ENCODE data around the gene PPP1R16B.

The PPP1R16B gene

DNA sequence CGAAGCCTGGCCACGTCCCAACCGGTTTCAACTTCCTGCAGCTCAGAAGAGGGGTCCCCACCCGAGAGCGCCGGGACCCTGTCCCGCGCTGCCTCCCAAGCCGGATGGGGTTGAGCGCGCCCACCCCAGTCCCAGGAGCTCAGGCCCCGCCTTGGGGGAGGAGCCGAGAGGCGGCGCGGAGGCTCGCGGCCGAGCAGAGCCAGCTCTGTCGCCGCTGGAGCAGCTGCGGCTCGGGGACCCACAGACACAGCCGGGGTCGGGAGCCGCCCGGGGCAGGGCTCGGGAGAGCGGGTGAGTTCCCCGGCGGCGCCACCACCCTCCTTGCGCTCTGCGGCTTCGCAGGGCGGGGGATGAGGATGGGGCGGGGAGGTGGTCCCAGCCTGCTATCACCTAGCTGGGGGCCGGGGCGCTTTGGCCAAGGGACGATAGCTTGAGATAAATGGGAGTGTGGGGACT is at the start of gene PPP1R16B:
TSS of gene PPP1R16B (plus strand) at position 196 of the 456 bp plus-strand sequence. CDS start 30,229 bp downstream, outside the sequence.
- DNase-seq (ENCODE audit: extremely low read depth in 1 of 2, low read depth in 1 of 2): peak; percentile 75 to 79

GRCh38 chr20:38757145-38757775 is 48.2 kb upstream of the PPP1R16B start:
- DNase-seq (ENCODE audit: extremely low read depth in 1 of 2, low read depth in 1 of 2): no peak

DNA sequence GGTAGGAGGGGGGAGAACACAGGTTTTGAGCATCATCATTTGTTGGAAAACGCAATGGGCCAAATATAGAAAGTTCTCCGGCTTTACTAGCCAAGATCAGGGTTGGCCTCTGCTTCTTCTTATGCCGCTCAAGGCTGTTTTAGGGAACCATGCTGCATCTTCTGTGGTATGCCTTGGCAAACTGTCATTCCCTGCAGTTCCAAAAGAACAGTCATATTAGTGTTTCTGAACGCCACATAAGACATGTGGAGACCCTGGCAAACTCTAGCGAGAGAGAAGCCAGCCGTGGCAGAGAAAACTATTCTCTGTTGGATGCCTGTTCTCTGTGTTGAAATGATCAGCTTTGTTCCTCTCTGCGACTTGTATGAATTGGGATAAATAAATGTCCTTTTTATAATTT is 46.4 kb upstream of the PPP1R16B start:
- DNase-seq (ENCODE audit: extremely low read depth in 1 of 2, low read depth in 1 of 2): no peak

- DNase-seq (ENCODE audit: extremely low read depth in 1 of 2, low read depth in 1 of 2): no peak
Observed at GRCh38 chr20:38760978-38761377, 44.5 kb upstream of the PPP1R16B start.

- DNase-seq (ENCODE audit: extremely low read depth in 1 of 2, low read depth in 1 of 2): no peak
Observed at GRCh38 chr20:38762174-38762573, 43.3 kb upstream of the PPP1R16B start.

DNA sequence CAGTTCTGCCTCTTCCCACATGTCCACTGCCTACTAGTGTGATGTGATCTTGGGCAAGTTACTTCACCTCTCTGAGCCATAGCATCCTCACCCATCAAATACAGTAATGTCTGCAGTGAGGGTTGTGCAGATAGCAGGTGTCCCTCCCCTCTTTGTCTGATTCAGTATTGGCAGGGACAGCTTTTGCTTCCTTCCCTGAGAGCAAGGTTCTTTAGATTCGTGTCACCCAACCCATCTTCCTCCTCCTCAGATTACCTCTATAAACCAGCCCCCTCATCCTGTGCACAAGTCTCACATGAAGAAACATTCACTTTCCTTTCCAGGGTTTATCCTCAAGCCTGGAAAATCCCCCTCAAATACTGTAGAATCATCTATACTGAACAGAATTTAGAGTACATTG is 41.9 kb upstream of the PPP1R16B start:
- DNase-seq (ENCODE audit: extremely low read depth in 1 of 2, low read depth in 1 of 2): no peak

GRCh38 chr20:38764567-38765318 is 40.8 kb upstream of the PPP1R16B start:
- peak; percentile 25 to 56 for DNase-seq (ENCODE audit: extremely low read depth in 1 of 2, low read depth in 1 of 2)

GRCh38 chr20:38766071-38766470 is 39.4 kb upstream of the PPP1R16B start:
- DNase-seq (ENCODE audit: extremely low read depth in 1 of 2, low read depth in 1 of 2): no peak

DNA sequence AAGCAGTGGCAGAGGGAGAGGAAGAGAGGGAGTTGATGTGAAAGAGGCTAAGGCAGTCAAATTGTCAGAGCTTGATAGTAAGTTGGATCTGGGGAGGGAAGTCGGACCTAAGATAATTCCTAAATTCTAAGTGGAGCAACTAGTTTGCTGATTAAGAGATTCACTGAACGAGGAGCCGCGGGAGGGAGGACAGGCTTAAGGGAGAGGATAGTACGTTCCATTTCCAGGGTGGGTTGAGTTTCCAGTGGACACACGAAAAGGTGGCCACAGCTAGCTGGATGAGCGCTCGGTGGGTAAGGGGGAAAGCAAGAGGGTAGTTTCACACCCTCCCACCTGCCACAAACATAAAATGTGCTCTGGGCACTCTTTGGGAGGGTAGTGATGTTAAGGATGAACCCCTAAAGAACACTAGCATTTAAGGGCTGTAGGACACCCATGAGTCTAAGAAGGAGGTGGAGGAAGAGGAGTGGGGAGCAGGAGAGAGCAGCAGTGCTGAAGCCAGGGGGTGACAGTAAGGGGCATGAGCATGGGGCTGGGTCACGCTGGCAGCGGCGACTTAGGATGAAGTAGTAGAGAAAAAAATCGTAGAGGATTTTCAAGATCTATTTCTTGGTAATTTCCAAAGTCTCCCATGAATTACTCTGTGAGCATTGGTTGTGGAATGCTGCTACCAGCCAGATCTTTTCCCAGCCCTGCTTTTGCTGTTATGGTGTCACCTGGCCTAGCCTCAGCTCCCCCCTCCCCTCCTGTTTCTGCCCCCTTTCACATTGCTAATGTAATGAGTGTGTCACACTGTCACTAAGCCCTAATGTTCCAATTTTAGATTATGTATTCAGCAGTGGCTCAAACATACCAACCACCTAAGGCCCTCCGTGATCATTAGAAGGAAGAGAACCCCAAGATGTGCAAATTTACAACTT is 35.9 kb upstream of the PPP1R16B start:
- DNase-seq (ENCODE audit: extremely low read depth in 1 of 2, low read depth in 1 of 2): no peak

- no peak for DNase-seq (ENCODE audit: extremely low read depth in 1 of 2, low read depth in 1 of 2)
Observed at GRCh38 chr20:38770546-38770945, 35.0 kb upstream of the PPP1R16B start.

- DNase-seq (ENCODE audit: extremely low read depth in 1 of 2, low read depth in 1 of 2): no peak
Observed at GRCh38 chr20:38770970-38771369, 34.5 kb upstream of the PPP1R16B start.

DNA sequence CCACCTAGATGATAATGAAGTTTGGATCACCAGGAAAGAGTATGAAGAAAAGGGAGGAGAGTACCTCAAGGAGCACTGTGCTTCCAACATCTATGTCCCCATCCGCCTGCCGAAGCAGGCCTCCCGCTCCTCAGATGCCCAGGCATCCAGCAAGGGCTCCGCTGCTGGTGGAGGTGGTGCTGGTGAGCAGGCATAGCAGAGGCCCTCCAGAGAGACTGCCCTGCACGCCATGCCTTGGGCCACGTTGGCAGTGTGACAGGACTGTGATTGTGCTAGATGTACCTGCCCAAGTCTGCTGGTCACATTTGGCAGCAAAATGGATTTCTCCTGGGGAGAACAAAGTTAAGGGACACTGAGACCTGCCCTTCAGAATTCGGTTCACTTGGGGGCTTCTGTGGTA is 33.9 kb upstream of the PPP1R16B start:
- no peak for DNase-seq (ENCODE audit: extremely low read depth in 1 of 2, low read depth in 1 of 2)

- no peak for DNase-seq (ENCODE audit: extremely low read depth in 1 of 2, low read depth in 1 of 2)
Observed at GRCh38 chr20:38774167-38774566, 31.3 kb upstream of the PPP1R16B start.

DNA sequence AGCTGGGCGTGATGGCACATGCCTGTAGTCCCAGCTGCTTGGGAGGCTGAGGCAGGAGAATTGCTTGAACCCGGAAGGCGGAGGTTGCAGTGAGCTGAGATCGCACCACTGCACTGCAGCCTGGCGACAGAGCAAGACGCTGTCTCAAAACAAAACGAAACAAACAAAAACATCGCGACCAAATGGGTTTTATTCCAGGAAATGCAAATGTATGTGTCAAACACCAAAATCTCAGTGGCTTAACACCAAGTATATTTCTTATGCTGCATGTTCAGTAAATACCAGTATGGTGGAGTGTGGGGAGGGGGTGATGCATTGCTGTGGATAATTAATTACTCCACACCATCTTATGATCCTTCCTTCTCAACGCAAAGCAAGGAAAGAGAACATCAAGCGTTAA is 29.1 kb upstream of the PPP1R16B start:
- no peak for DNase-seq (ENCODE audit: extremely low read depth in 1 of 2, low read depth in 1 of 2)

DNA sequence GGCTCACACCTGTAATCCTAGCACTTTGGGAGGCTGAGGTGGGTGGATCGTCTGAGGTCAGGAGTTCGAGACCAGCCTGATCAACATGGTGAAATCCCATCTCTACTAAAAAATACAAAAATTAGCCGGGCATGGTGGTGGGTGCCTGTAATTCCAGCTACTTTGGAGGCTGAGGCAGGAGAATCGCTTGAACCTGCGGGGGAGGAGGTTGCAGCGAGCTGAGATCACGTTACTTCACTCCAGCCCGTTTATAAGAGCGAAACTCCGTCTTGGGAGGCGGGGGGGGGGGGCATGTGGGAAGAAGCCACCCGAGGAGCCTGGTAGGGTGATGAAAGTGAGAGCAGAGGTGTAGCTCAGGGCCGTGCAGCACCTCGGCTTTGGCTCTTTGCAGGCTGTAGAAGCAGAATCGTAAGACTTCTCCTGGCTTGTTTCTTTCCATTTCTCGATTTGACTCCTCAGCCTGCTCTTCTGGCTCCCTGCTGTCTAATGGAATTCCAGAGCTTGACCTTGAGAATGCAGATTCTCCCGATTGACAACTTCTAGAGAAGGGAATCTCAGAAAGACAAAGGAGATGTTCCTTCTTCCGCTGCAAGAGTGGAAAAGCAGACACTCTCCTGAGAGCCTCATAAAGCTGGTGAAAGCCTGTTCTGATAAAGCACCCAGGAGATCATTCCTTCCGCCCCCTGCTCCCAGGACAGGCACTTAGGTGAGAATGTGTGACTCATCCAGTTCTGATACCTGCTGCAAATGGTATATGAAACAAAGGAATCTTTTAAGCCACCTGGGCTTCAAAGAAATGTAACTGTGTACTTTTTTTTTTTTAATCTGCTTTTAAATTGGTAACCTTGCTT is 26.0 kb upstream of the PPP1R16B start:
- DNase-seq (ENCODE audit: extremely low read depth in 1 of 2, low read depth in 1 of 2): no peak

GRCh38 chr20:38782275-38782674 is 23.2 kb upstream of the PPP1R16B start:
- DNase-seq (ENCODE audit: extremely low read depth in 1 of 2, low read depth in 1 of 2): no peak

DNA sequence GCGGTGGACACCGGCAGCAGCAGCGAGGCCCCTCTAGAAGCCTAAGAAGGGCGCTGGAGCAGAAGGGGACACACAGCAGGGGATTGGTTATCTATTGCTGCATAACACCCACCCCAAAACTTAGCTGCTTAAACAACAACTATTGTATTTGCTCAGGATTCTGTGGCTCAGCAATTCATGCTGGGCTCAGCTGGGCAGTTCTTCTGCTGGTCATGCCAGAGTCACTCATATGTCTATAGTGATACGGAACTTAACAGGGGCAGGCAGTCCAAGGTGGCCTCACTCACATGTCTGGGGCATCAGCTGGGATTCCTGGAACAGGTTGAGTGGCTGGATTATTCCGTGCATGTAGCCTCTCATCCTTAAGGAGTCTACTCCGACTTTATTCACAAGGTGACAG is 17.6 kb upstream of the PPP1R16B start:
- DNase-seq (ENCODE audit: extremely low read depth in 1 of 2, low read depth in 1 of 2): no peak

- no peak for DNase-seq (ENCODE audit: extremely low read depth in 1 of 2, low read depth in 1 of 2)
Observed at GRCh38 chr20:38789503-38790199, 15.8 kb upstream of the PPP1R16B start.

GRCh38 chr20:38790200-38791053 is 15.1 kb upstream of the PPP1R16B start:
- DNase-seq (ENCODE audit: extremely low read depth in 1 of 2, low read depth in 1 of 2): no peak

All from stimulated activated CD8-positive, alpha-beta memory T cell treated with anti-CD3 and anti-CD28 coated beads, Interleukin-7, amount 100 ng/mL, for 48 hours (primary cell).